ENCODE measurements around the gene MGRN1.

MGRN1 gene

DNA sequence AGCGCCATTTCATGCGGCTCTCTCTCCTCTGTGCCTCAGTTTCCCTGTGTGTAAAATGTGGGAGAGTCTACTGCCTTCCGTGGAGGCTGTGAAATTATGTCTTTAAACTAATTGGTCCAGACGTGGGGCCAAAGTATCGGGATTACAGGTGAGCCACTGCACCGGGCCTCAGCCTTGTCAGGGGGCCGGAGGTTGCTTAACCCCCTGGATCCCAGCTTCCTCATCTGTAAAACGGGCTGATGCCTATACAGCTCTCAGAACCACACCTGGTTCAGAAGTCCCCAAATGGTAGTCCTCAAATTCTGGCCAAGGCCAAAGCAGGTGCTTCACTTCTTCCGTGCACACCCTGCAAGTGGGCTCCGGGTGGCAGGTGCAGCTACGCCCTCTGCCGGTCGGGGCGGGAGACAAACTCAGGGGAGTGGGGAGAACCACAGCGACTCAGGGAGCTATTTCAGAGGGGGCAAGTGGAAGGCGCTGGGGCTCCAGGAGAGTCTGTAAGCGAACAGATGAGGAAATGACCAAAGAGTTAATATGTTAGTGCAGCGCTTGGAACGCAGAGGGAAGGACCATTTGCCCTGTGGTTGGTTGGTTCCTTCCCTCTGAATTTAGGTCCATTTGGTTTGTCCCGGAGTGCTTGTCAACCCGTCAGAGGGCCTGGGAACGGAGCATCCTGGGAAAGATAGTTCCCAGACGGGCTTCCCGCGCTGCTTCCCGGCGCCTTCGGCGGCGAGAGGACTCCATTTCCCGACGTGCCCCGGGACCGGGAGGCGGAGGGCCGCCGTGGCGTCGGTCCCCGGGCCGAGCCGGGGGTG is at the start of gene MGRN1:
Gene MGRN1 (plus strand): TSS at position 812 of the 812 bp plus-strand sequence. CDS start 135 bp downstream, outside the sequence.
- peak; percentile 87 to 90 (median 88) for DNase-seq (ENCODE audit: low read depth in 2 of 3, low spot score in 1 of 3)

GRCh38 chr16:4574919-4575705 is 49.5 kb upstream of the MGRN1 start:
- DNase-seq (ENCODE audit: low read depth in 2 of 3, low spot score in 1 of 3), result no peak

- DNase-seq (ENCODE audit: low read depth in 2 of 3, low spot score in 1 of 3), result no peak
Measured at GRCh38 chr16:4576008-4576407, 48.6 kb upstream of the MGRN1 start.

DNA sequence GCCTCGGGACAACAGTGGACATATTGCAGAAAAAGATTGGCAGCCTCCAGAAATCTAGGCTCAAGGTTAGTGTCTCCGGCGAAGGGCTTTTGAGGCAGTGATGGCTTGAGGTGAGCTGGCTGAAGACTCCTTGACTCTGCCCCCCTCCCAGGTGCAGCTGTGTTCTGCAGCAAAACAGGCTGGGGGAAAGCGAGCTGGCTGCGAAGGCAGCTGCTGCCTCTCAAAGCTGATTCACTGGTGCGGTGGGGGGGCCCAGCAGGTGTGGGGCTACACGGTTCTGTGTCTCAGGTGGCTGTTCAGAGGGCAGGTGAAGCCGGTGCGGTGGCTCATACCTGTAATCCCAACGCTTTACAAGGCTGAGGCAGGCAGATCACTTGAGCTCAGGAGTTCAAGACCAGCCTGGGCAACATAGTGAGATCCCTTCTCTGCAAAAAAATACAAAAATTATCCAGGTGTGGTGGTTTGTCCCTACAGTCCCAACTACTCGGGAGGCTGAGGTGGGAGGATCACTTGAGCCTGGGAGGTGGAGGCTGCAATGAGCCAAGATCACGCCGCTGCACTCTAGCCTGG is 45.6 kb upstream of the MGRN1 start:
- DNase-seq (ENCODE audit: low read depth in 2 of 3, low spot score in 1 of 3), result no peak

DNA sequence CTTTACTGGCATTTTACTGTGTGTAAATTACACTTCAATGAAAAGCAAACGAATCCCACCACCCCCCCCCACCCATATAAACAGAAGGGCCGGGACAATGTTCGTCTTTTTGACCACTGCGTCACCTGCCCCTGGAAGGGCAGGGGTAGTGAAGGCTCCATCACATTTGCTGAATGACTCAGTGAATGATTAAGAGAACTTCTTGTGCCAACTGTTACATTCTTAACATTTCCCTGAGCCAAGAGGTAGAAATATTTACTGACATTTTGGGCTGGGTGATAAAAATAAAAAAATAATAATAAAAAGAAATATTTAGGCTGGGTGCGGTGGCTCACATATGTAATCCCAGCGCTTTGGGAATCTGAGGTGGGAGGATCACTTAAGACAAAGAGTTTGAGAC is 44.4 kb upstream of the MGRN1 start:
- DNase-seq (ENCODE audit: low read depth in 2 of 3, low spot score in 1 of 3), result no peak

DNA sequence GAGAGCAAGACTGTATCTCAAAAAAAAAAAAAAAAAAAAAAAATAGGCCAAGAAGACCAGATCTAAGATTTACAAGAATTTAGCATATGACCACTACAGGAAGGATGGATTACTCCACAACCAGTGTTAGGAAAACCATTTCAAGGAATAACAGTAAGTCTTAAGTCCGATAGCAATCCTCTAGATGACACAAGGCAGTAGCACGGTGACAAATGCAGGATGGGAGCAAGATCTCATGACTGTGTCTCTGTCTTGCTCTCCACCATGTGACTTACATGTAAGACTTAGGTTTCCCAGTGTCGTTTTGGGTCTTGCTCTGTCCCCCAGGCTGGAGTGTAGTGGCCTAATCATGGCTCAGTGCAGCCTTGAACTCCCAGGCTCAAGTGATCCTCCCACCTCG is 40.7 kb upstream of the MGRN1 start:
- DNase-seq (ENCODE audit: low read depth in 2 of 3, low spot score in 1 of 3), result no peak

GRCh38 chr16:4586291-4586690 is 38.3 kb upstream of the MGRN1 start:
- no peak for DNase-seq (ENCODE audit: low read depth in 2 of 3, low spot score in 1 of 3)

DNA sequence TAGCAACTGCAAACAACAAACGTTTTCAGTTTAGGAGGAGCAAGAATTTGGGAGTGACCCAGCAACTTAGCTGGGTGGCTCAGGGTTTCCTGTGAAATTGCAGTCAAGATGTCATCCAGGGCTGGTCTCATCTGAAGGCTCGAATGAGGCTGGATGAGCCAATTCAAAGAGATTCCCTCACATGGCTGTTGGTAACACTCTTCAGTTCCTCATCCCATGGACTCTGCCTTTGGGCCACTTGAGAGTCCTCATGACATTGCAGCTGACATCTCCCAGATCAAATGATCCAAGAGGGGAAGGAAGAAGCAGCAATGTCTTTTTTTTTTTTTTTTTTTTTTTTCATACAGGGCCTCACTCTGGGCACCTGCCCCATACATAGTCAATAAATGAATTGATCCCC is 36.2 kb upstream of the MGRN1 start:
- DNase-seq (ENCODE audit: low read depth in 2 of 3, low spot score in 1 of 3), result no peak

- DNase-seq (ENCODE audit: low read depth in 2 of 3, low spot score in 1 of 3), result no peak
Measured at GRCh38 chr16:4588961-4589360, 35.7 kb upstream of the MGRN1 start.

DNA sequence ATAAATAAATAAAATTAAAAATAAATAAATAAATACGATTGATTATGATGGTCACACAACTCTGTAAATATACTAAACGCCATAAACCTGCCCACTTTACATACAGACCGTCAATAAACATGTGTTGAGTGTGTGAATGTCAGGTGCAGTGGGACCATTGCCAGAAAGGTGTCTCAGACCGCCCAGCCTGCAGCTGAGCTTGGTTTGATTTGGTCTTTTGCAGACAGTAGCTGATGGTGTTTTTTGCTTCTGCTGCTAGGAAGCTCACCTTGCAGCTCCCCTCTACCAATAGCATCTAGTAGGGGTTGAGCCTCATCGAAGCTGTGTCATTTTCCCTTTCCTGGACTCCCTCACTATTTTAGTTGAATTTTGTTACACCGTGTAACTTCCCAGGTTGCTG is 33.4 kb upstream of the MGRN1 start:
- DNase-seq (ENCODE audit: low read depth in 2 of 3, low spot score in 1 of 3), result no peak

GRCh38 chr16:4591706-4592470 is 32.7 kb upstream of the MGRN1 start:
- DNase-seq (ENCODE audit: low read depth in 2 of 3, low spot score in 1 of 3), result no peak

- DNase-seq (ENCODE audit: low read depth in 2 of 3, low spot score in 1 of 3), result no peak
Measured at GRCh38 chr16:4593086-4593485, 31.5 kb upstream of the MGRN1 start.

DNA sequence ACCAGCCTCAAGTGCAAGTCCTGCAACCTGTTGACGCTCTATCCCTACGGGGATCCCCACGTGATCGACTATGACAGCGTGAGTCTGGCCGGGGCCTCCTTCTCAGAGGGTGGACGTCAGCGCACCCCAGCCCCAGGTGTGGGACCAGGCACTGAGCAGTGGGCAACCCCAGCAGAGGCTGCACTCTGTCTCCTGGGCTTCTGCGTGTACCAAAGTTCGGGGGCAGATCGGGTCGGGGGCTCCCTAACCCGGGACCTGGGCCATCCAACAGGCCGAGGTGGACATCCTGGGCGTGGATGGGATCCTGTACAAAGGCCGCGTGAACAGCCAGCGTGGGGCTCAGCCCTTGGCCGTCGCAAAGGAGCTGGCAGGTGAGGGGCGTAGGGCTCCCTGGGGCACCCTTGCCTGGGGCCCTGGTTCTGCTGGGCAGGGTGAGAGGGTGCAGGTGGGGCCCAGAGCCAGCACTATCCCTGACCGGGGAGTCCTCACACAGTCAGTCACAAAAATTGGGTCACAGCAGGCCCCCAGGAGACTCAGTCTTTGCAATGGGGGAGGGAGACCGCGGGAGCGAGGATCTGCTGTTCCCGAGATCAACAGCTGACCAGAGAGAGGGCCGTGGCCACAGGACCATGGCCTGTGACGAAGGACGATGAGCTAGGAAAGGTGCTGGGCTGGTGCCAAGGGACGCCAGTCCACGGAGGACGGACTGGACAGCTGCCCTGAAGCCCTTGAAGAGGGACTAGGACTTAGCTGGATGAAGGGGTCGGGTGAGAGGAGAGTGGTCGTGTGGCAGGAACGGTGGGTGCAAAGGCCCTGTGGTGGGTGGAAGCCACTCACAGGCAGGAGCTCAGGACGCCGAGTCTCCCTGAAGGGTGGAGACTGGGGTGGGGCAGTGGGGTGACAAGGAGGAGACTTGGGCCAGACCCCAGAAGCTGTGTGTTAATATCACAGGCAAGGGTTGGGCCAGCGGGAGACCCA is 29.9 kb upstream of the MGRN1 start:
- DNase-seq (ENCODE audit: low read depth in 2 of 3, low spot score in 1 of 3), result no peak

- no peak for DNase-seq (ENCODE audit: low read depth in 2 of 3, low spot score in 1 of 3)
Measured at GRCh38 chr16:4597174-4597573, 27.5 kb upstream of the MGRN1 start.

DNA sequence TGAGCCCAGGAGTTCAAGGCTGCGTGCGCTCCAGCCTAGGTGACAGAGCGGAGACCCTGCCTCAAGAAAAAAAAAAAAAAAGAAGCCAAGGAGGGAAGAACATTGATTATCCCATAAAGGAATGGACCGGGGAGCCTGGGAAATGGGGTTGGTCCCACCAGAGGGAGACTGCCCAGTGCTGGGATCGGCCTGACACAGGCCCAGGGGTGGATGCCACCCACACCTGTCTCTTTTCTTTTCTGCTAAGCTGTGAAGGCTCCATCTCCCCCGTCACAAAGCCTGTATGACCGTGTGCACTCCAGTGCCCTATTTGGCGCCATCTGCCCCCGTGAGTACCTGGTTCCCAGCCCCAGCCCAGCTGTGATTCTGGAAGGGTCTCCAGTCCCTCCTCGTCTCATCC is 25.6 kb upstream of the MGRN1 start:
- no peak for DNase-seq (ENCODE audit: low read depth in 2 of 3, low spot score in 1 of 3)

- DNase-seq (ENCODE audit: low read depth in 2 of 3, low spot score in 1 of 3), result no peak
Measured at GRCh38 chr16:4599545-4599944, 25.1 kb upstream of the MGRN1 start.

- DNase-seq (ENCODE audit: low read depth in 2 of 3, low spot score in 1 of 3), result no peak
Measured at GRCh38 chr16:4601036-4601863, 23.4 kb upstream of the MGRN1 start.

- DNase-seq (ENCODE audit: low read depth in 2 of 3, low spot score in 1 of 3), result no peak
Measured at GRCh38 chr16:4601864-4602186, 22.8 kb upstream of the MGRN1 start.

DNA sequence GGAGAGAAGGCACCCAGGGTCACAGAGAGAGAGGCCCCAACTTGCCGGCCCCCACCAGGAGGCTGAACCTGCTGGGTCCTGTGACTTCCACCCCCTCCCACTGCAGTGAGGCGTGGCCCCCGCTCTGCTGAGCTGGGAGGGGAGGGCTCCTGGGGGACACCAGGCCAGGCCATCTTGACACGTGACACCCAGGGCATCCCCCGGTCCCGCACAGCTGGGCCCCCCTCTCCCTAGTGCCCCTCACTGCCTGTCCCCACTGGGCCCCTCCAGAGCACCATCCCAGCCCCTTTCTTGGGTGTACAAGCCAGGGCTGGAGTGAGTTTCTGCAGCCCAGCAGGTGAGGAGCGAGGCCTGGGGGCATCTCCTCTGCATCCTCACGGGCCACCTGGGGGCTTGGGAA is 22.3 kb upstream of the MGRN1 start:
- no peak for DNase-seq (ENCODE audit: low read depth in 2 of 3, low spot score in 1 of 3)
